ENCODE results near the gene CYP2U1. TPM values are rescaled to one million over a fixed set of nuclear protein-coding genes. Genes with fewer than 3 reads are reported as not detected.
"Not testable (repeated sequence)": the region's sequence is repeated elsewhere in the genome, so short reads cannot be mapped to it uniquely, and the experiment has no call there.

CYP2U1 gene
- total and polyA plus RNA-seq, 2 donors: 25.3 to 60.2 TPM

DNA sequence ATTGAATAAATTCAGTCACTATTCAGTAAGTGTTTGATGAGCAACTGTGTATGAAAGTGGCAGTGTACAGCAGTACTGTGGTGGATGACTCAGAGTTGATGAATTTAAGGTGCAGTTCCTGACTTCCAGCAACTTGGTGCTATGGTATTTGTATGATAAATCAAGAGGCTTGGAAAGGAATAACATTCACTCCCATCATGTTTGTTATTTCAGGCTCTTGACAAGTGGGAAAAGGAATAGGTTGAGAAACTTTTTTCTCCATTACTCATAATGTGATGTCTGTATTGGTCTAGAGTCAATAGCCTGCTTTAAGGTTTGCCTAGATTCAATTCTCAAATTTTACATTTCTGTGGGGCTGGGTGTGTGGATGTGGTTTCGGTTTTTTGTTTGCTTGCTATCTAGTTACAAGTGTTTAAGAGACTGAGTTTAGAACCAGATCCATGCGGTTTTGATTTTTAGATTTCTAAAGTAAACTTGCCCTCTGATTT is 35.1 kb upstream of the CYP2U1 start:
- Histone ChIP-seq H3K4me1 (ENCODE audit: control insufficient read depth in 2 of 2, insufficient read depth in 2 of 2, low read length in 2 of 2) (no peaks in the 10 kb centered on the region), H3K9me3 (ENCODE audit: control insufficient read depth in 2 of 2, insufficient read depth in 1 of 2, low read length in 1 of 2) (no peaks in the 10 kb centered on the region), H3K27me3 (ENCODE audit: control insufficient read depth in 2 of 2, insufficient read depth in 1 of 2, low read length in 1 of 2) (peaks cover 0 to 3% of the 10 kb centered on the region in 2 donors), H3K4me3 (ENCODE audit: low read length in 2 of 2) (no peak overlapping the region), H3K27ac (ENCODE audit: low read depth in 1 of 2, low read length in 1 of 2) (no peak overlapping the region), H3K36me3 (ENCODE audit: control insufficient read depth in 2 of 2, insufficient read depth in 2 of 2, low read length in 1 of 2) (no peaks in the 10 kb centered on the region)
- 96% methylated on average over 2 of the region's 2 CpGs for WGBS
- DNase-seq (ENCODE audit: low read depth in 6 of 9, low spot score in 9 of 9): no peak

DNA sequence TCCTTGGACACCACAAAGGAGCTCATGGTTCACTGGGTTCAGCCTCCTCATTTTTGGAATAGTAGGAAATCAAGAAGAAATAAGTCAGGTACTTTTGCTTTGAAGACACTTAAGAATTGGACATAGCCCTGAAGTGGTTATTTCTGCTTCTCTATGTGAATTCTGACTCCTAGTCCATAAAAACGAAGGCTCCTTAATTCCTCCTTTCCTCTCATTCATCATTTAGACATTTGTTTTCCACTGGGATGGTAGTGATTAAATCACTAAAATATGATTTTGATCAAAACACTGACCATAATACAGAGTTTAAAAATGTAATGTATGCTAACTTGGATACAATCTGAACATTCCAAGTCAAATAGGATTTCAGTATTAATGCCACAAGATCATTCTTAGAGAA is 34.7 kb upstream of the CYP2U1 start:
- DNase-seq (ENCODE audit: low read depth in 6 of 9, low spot score in 9 of 9): no peak
- H3K4me1 ChIP-seq (ENCODE audit: control insufficient read depth in 2 of 2, insufficient read depth in 2 of 2, low read length in 2 of 2): no peaks in the 10 kb centered on the region
- no peak overlapping the region for H3K27ac ChIP-seq (ENCODE audit: low read depth in 1 of 2, low read length in 1 of 2)
- no peaks in the 10 kb centered on the region for H3K9me3 ChIP-seq (ENCODE audit: control insufficient read depth in 2 of 2, insufficient read depth in 1 of 2, low read length in 1 of 2)
- 95% methylated on average over 1 of the region's 1 CpG for WGBS
- H3K27me3 ChIP-seq (ENCODE audit: control insufficient read depth in 2 of 2, insufficient read depth in 1 of 2, low read length in 1 of 2): peaks cover 0 to 3% of the 10 kb centered on the region in 2 donors
- no peaks in the 10 kb centered on the region for H3K36me3 ChIP-seq (ENCODE audit: control insufficient read depth in 2 of 2, insufficient read depth in 2 of 2, low read length in 1 of 2)
- H3K4me3 ChIP-seq (ENCODE audit: low read length in 2 of 2): no peak overlapping the region

DNA sequence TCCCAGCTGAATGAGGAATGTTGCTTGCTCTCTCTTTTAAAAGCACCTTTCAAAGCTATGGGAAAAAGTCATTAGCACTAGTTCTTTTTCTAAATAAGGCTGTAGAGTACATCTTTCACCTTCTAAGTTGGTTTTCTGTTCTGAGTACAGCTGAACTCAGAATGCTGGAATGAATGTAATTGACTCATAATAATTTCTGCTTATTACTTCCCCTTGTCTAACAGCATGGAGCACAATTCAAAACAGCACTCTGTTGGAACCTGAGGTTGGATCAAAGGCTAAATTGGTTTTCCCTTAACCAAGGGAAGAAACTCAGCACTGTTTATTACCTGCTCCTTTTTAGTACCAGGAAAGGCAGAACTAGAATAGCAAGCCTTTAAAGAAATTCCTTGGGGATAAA is 33.5 kb upstream of the CYP2U1 start:
- H3K27ac ChIP-seq (ENCODE audit: low read depth in 1 of 2, low read length in 1 of 2): no peak overlapping the region
- no peaks in the 10 kb centered on the region for H3K36me3 ChIP-seq (ENCODE audit: control insufficient read depth in 2 of 2, insufficient read depth in 2 of 2, low read length in 1 of 2)
- peaks cover 0 to 3% of the 10 kb centered on the region in 2 donors for H3K27me3 ChIP-seq (ENCODE audit: control insufficient read depth in 2 of 2, insufficient read depth in 1 of 2, low read length in 1 of 2)
- DNase-seq (ENCODE audit: low read depth in 6 of 9, low spot score in 9 of 9): no peak
- no peaks in the 10 kb centered on the region for H3K4me1 ChIP-seq (ENCODE audit: control insufficient read depth in 2 of 2, insufficient read depth in 2 of 2, low read length in 2 of 2)
- no peak overlapping the region for H3K4me3 ChIP-seq (ENCODE audit: low read length in 2 of 2)
- no peaks in the 10 kb centered on the region for H3K9me3 ChIP-seq (ENCODE audit: control insufficient read depth in 2 of 2, insufficient read depth in 1 of 2, low read length in 1 of 2)

DNA sequence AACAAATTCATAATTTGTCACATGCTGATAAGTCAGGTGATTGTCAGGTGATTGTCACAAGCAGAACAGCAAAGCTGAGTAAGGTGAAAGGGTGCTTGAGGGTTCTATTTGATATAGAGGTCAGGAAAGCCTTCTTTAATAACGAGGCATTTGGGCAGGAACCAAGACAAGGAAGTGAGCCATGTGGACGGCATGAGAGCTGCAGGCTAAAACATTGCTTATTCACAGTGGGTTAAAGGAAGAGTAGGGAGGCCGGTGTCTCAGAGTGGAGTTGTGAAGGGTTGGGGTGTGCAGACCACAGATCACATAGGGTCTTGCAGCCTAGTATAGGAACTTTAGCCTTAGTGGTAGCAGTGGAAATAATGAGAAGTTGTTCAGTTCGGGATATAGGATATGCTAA is 31.3 kb upstream of the CYP2U1 start:
- WGBS: 95% methylated on average over 4 of the region's 4 CpGs
- DNase-seq (ENCODE audit: low read depth in 6 of 9, low spot score in 9 of 9): no peak

DNA sequence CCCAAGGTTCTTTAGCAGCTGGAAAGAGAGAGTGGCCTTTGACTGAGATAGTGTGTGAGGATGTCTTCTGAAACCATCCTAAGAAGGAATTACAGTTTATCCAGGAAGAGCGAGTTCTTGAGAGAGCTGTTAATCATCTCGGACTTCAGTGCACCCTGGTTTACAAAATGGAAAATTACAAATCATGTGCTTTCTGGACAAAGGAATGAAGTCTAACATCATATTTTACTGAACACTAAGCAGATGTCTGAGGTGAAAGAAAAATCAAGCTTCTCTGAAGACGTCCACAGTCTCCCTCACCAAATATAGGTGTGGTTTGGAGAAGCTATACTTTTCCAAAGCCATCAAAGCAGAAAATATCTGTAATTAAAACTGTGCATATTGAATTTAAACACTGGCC is 30.8 kb upstream of the CYP2U1 start:
- no peak overlapping the region for H3K27ac ChIP-seq (ENCODE audit: low read depth in 1 of 2, low read length in 1 of 2)

More for the DNA sequence above, 31.3 kb upstream of the CYP2U1 start:
- Histone ChIP-seq H3K36me3 (ENCODE audit: control insufficient read depth in 2 of 2, insufficient read depth in 2 of 2, low read length in 1 of 2) (no peaks in the 10 kb centered on the region), H3K9me3 (ENCODE audit: control insufficient read depth in 2 of 2, insufficient read depth in 1 of 2, low read length in 1 of 2) (no peaks in the 10 kb centered on the region), H3K27ac (ENCODE audit: low read depth in 1 of 2, low read length in 1 of 2) (no peak overlapping the region), H3K27me3 (ENCODE audit: control insufficient read depth in 2 of 2, insufficient read depth in 1 of 2, low read length in 1 of 2) (peaks cover 0 to 3% of the 10 kb centered on the region in 2 donors), H3K4me1 (ENCODE audit: control insufficient read depth in 2 of 2, insufficient read depth in 2 of 2, low read length in 2 of 2) (no peaks in the 10 kb centered on the region), H3K4me3 (ENCODE audit: low read length in 2 of 2) (no peak overlapping the region)

DNA sequence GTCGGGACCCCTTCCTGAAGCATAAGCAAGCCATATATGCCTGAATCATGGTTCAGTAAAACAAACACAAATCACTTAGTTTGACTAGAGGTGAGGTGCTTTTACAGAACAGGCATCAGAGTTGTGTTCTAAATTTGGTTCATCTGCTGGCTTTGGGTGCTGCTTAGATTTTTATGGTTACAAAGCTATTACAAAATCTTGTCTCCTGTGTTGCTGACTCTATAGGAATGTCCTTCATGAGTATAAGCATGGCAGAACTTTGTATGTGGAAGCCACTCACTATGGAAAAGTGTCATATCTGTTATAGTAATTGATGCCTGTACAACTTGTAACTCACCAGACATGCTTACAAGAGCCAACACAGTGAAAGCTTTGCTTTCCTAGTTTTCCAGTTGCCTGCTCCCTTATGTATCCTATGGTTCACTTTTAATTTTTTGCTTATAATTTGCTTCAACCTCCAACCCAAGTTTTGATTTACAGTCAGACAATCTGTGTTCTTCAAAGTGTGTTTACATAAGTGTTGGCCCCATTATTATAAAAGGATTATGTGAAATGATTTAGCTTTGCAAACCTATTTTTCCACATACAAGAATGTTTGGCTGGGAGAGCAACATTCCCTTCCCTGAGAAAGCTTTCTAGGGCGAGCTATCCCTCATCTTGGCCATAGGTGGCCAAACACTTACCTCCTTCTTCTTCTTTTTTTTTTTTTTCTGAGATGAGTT is 30.0 kb upstream of the CYP2U1 start:
- no peaks in the 10 kb centered on the region for H3K4me1 ChIP-seq (ENCODE audit: control insufficient read depth in 2 of 2, insufficient read depth in 2 of 2, low read length in 2 of 2)
- H3K36me3 ChIP-seq (ENCODE audit: control insufficient read depth in 2 of 2, insufficient read depth in 2 of 2, low read length in 1 of 2): no peaks in the 10 kb centered on the region
- DNase-seq (ENCODE audit: low read depth in 6 of 9, low spot score in 9 of 9): no peak
- peaks cover 0 to 3% of the 10 kb centered on the region in 2 donors for H3K27me3 ChIP-seq (ENCODE audit: control insufficient read depth in 2 of 2, insufficient read depth in 1 of 2, low read length in 1 of 2)
- no peak overlapping the region for H3K27ac ChIP-seq (ENCODE audit: low read depth in 1 of 2, low read length in 1 of 2)
- H3K9me3 ChIP-seq (ENCODE audit: control insufficient read depth in 2 of 2, insufficient read depth in 1 of 2, low read length in 1 of 2): no peaks in the 10 kb centered on the region
- 100% methylated on average over 2 of the region's 2 CpGs for WGBS
- no peak overlapping the region for H3K4me3 ChIP-seq (ENCODE audit: low read length in 2 of 2)

More for the DNA sequence above, 30.8 kb upstream of the CYP2U1 start:
- H3K4me3 ChIP-seq (ENCODE audit: low read length in 2 of 2): no peak overlapping the region
- no peak for DNase-seq (ENCODE audit: low read depth in 6 of 9, low spot score in 9 of 9)
- H3K9me3 ChIP-seq (ENCODE audit: control insufficient read depth in 2 of 2, insufficient read depth in 1 of 2, low read length in 1 of 2): no peaks in the 10 kb centered on the region
- H3K36me3 ChIP-seq (ENCODE audit: control insufficient read depth in 2 of 2, insufficient read depth in 2 of 2, low read length in 1 of 2): no peaks in the 10 kb centered on the region
- H3K4me1 ChIP-seq (ENCODE audit: control insufficient read depth in 2 of 2, insufficient read depth in 2 of 2, low read length in 2 of 2): no peaks in the 10 kb centered on the region
- H3K27me3 ChIP-seq (ENCODE audit: control insufficient read depth in 2 of 2, insufficient read depth in 1 of 2, low read length in 1 of 2): peaks cover 0 to 3% of the 10 kb centered on the region in 2 donors
- 95% methylated on average over 3 of the region's 3 CpGs for WGBS

DNA sequence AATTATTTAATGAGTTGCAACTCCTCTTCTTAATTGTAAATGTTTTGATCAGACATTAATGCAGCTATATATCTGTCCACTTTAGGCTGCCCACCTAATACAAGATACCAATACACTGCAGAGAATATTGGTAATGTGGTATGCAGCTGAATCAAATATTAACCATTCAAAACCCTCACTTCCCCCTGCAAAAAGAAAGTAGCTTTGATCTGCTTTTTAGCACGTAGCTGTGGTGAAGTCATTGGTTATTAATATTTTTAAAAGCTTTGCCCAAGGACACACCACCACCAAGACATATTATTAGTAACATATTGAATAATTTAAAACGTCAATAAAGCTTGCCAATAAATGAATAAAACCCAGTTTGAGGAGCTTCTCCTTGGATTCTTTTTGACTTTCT is 28.6 kb upstream of the CYP2U1 start:
- Histone ChIP-seq H3K4me1 (ENCODE audit: control insufficient read depth in 2 of 2, insufficient read depth in 2 of 2, low read length in 2 of 2) (no peaks in the 10 kb centered on the region), H3K9me3 (ENCODE audit: control insufficient read depth in 2 of 2, insufficient read depth in 1 of 2, low read length in 1 of 2) (no peaks in the 10 kb centered on the region), H3K27me3 (ENCODE audit: control insufficient read depth in 2 of 2, insufficient read depth in 1 of 2, low read length in 1 of 2) (peaks cover 0 to 3% of the 10 kb centered on the region in 2 donors), H3K4me3 (ENCODE audit: low read length in 2 of 2) (no peak overlapping the region), H3K27ac (ENCODE audit: low read depth in 1 of 2, low read length in 1 of 2) (no peak overlapping the region), H3K36me3 (ENCODE audit: control insufficient read depth in 2 of 2, insufficient read depth in 2 of 2, low read length in 1 of 2) (no peaks in the 10 kb centered on the region)
- 91% methylated on average over 2 of the region's 2 CpGs for WGBS
- DNase-seq (ENCODE audit: low read depth in 6 of 9, low spot score in 9 of 9): no peak

DNA sequence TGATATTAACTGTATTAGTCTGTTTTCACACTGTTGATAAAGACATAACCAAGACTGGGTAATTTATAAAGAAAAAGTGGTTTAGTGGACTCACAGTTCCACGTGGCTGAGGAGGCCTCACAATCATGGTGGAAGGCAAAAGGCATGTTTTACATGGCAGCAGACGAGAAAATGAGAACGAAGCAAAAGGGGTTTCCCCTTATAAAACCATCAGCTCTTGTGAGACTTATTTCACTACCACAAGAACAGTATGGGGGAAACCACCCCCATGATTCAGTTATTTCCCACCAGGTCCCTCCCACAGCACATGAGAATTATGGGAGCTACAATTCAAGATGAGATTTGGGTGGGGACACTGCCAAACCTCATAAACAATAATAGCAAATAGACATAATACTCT is 26.3 kb upstream of the CYP2U1 start:
- H3K9me3 ChIP-seq (ENCODE audit: control insufficient read depth in 2 of 2, insufficient read depth in 1 of 2, low read length in 1 of 2); H3K27ac ChIP-seq (ENCODE audit: low read depth in 1 of 2, low read length in 1 of 2); H3K27me3 ChIP-seq (ENCODE audit: control insufficient read depth in 2 of 2, insufficient read depth in 1 of 2, low read length in 1 of 2); H3K36me3 ChIP-seq (ENCODE audit: control insufficient read depth in 2 of 2, insufficient read depth in 2 of 2, low read length in 1 of 2); DNase-seq (ENCODE audit: low read depth in 6 of 9, low spot score in 9 of 9); H3K4me3 ChIP-seq (ENCODE audit: low read length in 2 of 2); H3K4me1 ChIP-seq (ENCODE audit: control insufficient read depth in 2 of 2, insufficient read depth in 2 of 2, low read length in 2 of 2): not testable (repeated sequence)
- 93% methylated on average over 3 of the region's 3 CpGs for WGBS

DNA sequence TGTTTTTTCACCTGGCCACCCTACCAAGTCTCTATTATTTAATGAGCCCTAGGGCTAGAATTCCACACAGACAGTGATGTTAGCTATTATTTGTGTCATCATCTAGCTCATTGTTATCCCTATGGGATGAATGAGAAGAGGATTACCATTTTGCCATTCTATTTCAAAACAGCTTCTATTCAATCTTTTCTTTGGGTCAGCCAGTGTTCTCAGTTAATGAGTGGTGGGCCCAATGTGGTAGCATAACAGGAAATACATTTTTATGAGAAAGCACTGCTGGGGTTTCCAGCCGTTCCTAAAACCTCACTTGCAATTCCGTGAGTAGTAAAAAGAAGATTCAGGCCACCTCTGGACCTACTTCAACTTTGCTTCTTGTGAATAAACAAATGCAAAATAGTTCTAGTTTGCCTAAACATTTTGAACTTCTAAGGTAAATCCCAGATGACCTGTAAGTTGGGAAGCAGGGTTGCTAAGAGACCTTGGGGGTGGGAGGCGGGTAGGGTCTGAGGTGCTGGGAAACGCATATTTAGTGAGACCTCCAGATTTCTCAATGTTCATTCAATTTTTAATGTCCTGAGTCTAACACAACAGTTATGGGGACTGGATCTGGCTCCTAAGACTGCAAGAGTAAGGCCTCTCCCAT is 24.8 kb upstream of the CYP2U1 start:
- no peaks in the 10 kb centered on the region for H3K9me3 ChIP-seq (ENCODE audit: control insufficient read depth in 2 of 2, insufficient read depth in 1 of 2, low read length in 1 of 2)
- no peaks in the 10 kb centered on the region for H3K4me1 ChIP-seq (ENCODE audit: control insufficient read depth in 2 of 2, insufficient read depth in 2 of 2, low read length in 2 of 2)
- no peak for DNase-seq (ENCODE audit: low read depth in 6 of 9, low spot score in 9 of 9)
- H3K27me3 ChIP-seq (ENCODE audit: control insufficient read depth in 2 of 2, insufficient read depth in 1 of 2, low read length in 1 of 2): no peaks in the 10 kb centered on the region
- WGBS: 98% methylated on average over 4 of the region's 4 CpGs
- no peaks in the 10 kb centered on the region for H3K36me3 ChIP-seq (ENCODE audit: control insufficient read depth in 2 of 2, insufficient read depth in 2 of 2, low read length in 1 of 2)
- no peak overlapping the region for H3K4me3 ChIP-seq (ENCODE audit: low read length in 2 of 2)
- H3K27ac ChIP-seq (ENCODE audit: low read depth in 1 of 2, low read length in 1 of 2): no peak overlapping the region
